Astrocyte (in vitro differentiated cells and primary cell): ENCODE data around the gene ITPK1. TPM values are rescaled to one million over a fixed set of nuclear protein-coding genes. Genes with fewer than 3 reads are reported as not detected.

Experiments used
- DNase-seq: peaks from one replicate; pipeline ENCODE4 v3.0.0-alpha.2; 2010; ENCODE audit warnings: low read depth
- FAIRE-seq: peaks from 2 replicates; lab custom pipeline; 2011; peaks lifted over from hg19 to GRCh38; lab: Jason Lieb, UNC
- H2AFZ ChIP-seq: 2 replicates; pipeline ENCODE4 v1.6.0; 2012; ENCODE audit warnings: low read depth, low read length, inconsistent platforms
- H3K27ac ChIP-seq: 2 replicates; pipeline ENCODE4 v1.5.1; 2011; ENCODE audit warnings: low read depth, low read length, inconsistent platforms
- H3K27me3 ChIP-seq: 2 replicates; pipeline ENCODE4 v1.6.0; 2011; ENCODE audit warnings: low read length, inconsistent platforms; ENCODE audit not compliant: insufficient read depth
- H3K36me3 ChIP-seq: 2 replicates; pipeline ENCODE4 v1.5.1; 2011; ENCODE audit warnings: low read length, inconsistent platforms; ENCODE audit not compliant: insufficient read depth
- H3K4me1 ChIP-seq: 2 replicates; pipeline ENCODE4 v1.5.1; 2011; ENCODE audit warnings: low read length, inconsistent platforms; ENCODE audit not compliant: insufficient read depth
- H3K4me2 ChIP-seq: 2 replicates; pipeline ENCODE4 v1.6.0; 2012; ENCODE audit warnings: low read length, inconsistent platforms
- H3K4me3 ChIP-seq: 2 replicates; pipeline ENCODE4 v1.5.1; 2011; ENCODE audit warnings: low read depth, mild to moderate bottlenecking, low read length, inconsistent platforms; ENCODE audit not compliant: insufficient read depth
- H3K79me2 ChIP-seq: 2 replicates; pipeline ENCODE4 v1.6.0; 2012; ENCODE audit warnings: mild to moderate bottlenecking, low read length, inconsistent platforms; ENCODE audit not compliant: insufficient read depth
- H3K9ac ChIP-seq: 2 replicates; pipeline ENCODE4 v1.6.0; 2012; ENCODE audit warnings: mild to moderate bottlenecking, low read length, inconsistent platforms
- H3K9me3 ChIP-seq: 2 replicates; pipeline ENCODE4 v1.5.1; 2012; ENCODE audit warnings: low read depth, mild to moderate bottlenecking, low read length, inconsistent platforms; ENCODE audit not compliant: insufficient read depth
- H4K20me1 ChIP-seq: 2 replicates; pipeline ENCODE4 v1.6.0; 2012; ENCODE audit warnings: low read length, inconsistent platforms; ENCODE audit not compliant: insufficient read depth
- H3K27ac Mint-ChIP-seq: one replicate; pipeline ENCODE4 v1.8.0; 2021; ENCODE audit warnings: mild to moderate bottlenecking, mixed read lengths; ENCODE audit not compliant: unreplicated experiment
- H3K27me3 Mint-ChIP-seq: one replicate; pipeline ENCODE4 v1.8.0; 2021; ENCODE audit warnings: low read depth, mixed read lengths; ENCODE audit not compliant: unreplicated experiment
- H3K36me3 Mint-ChIP-seq: one replicate; pipeline ENCODE4 v1.8.0; 2021; ENCODE audit warnings: low read depth, mixed read lengths; ENCODE audit not compliant: unreplicated experiment
- H3K4me1 Mint-ChIP-seq: one replicate; pipeline ENCODE4 v1.8.0; 2021; ENCODE audit warnings: low read depth, mixed read lengths; ENCODE audit not compliant: unreplicated experiment
- H3K4me3 Mint-ChIP-seq: one replicate; pipeline ENCODE4 v1.8.0; 2021; ENCODE audit warnings: mild to moderate bottlenecking, moderate library complexity, mixed read lengths; ENCODE audit not compliant: unreplicated experiment
- H3K9me3 Mint-ChIP-seq: one replicate; pipeline ENCODE4 v1.8.0; 2021; ENCODE audit warnings: mild to moderate bottlenecking, mixed read lengths; ENCODE audit not compliant: unreplicated experiment
- CTCF ChIP-seq: IDR thresholded peaks from 2 replicates; pipeline ENCODE4 v1.5.1; 2011; ENCODE audit warnings: low read depth, mild to moderate bottlenecking, inconsistent platforms, low read length, moderate library complexity; ENCODE audit not compliant: insufficient read depth
- EZH2 ChIP-seq: IDR thresholded peaks from 2 replicates; pipeline ENCODE4 v1.6.1; 2012; ENCODE audit warnings: mild to moderate bottlenecking, low read length, inconsistent platforms; ENCODE audit not compliant: insufficient read depth
- total RNA-seq: library from RNA; stranded (reverse); gene quantifications from 2 replicates; pipeline ENCODE4 v1.2.1, GENCODE V29; 2021

The ITPK1 gene
- total RNA-seq, 1 donor from 2014 or later = 13.0 TPM

- H4K20me1 ChIP-seq = peaks cover 8% of the 10 kb centered on the region
- peaks cover 5% of the 10 kb centered on the region for H3K4me1 Mint-ChIP-seq
- no peak overlapping the region for H3K4me3 ChIP-seq
- H3K4me3 Mint-ChIP-seq = no peak overlapping the region
- no peak overlapping the region for H3K4me2 ChIP-seq
- H3K27me3 Mint-ChIP-seq = peaks cover 21% of the 10 kb centered on the region
- no peak overlapping the region for H3K9ac ChIP-seq
- H3K9me3 Mint-ChIP-seq = peaks cover 2% of the 10 kb centered on the region
- TF ChIP-seq CTCF (no peak), EZH2 (no peak)
- peaks cover 4% of the 10 kb centered on the region for H3K4me1 ChIP-seq
- H3K27me3 ChIP-seq = no peaks in the 10 kb centered on the region
- FAIRE-seq (no peak), DNase-seq (no peak)
- H3K36me3 ChIP-seq = no peaks in the 10 kb centered on the region
- H3K79me2 ChIP-seq = no peaks in the 10 kb centered on the region
- no peaks in the 10 kb centered on the region for H3K9me3 ChIP-seq
- H3K36me3 Mint-ChIP-seq = no peaks in the 10 kb centered on the region
- H3K27ac Mint-ChIP-seq = no peak overlapping the region
- H3K27ac ChIP-seq = no peak overlapping the region
- no peak overlapping the region for H2AFZ ChIP-seq
Observed at GRCh38 chr14:92943855-92944570, 171.7 kb downstream of the ITPK1 start.

- Mint-ChIP-seq H3K9me3 (peaks cover 2% of the 10 kb centered on the region), H3K4me1 (peaks cover 5% of the 10 kb centered on the region), H3K27me3 (peaks cover 21% of the 10 kb centered on the region), H3K4me3 (no peak overlapping the region), H3K27ac (no peak overlapping the region), H3K36me3 (no peaks in the 10 kb centered on the region)
- TF ChIP-seq EZH2 = no peak
- TF ChIP-seq CTCF = no peak
- Histone ChIP-seq H3K9me3 (no peaks in the 10 kb centered on the region), H3K9ac (no peak overlapping the region), H4K20me1 (peaks cover 8% of the 10 kb centered on the region), H3K4me1 (peaks cover 4% of the 10 kb centered on the region), H3K36me3 (no peaks in the 10 kb centered on the region), H2AFZ (no peak overlapping the region), H3K79me2 (no peaks in the 10 kb centered on the region), H3K27ac (no peak overlapping the region), H3K4me3 (no peak overlapping the region), H3K4me2 (no peak overlapping the region), H3K27me3 (no peaks in the 10 kb centered on the region)
- FAIRE-seq = no peak
- DNase-seq = no peak
Observed at GRCh38 chr14:92942976-92943710, 172.6 kb downstream of the ITPK1 start.
